Activated naive CD8-positive, alpha-beta T cell treated with anti-CD3 and anti-CD28 coated beads, Interleukin-2, amount 50 U/mL, for 16 hours (primary cell): Measurements from ENCODE around the gene VPS50.
"Not testable (repeated sequence)": the region's sequence is repeated elsewhere in the genome, so short reads cannot be mapped to it uniquely, and the experiment has no call there.

ENCODE experiments used
- DNase-seq: peaks from one replicate; pipeline ENCODE4 v3.0.0-alpha.2; 2020; ENCODE audit warnings: low read depth, low spot score

The VPS50 gene

DNA sequence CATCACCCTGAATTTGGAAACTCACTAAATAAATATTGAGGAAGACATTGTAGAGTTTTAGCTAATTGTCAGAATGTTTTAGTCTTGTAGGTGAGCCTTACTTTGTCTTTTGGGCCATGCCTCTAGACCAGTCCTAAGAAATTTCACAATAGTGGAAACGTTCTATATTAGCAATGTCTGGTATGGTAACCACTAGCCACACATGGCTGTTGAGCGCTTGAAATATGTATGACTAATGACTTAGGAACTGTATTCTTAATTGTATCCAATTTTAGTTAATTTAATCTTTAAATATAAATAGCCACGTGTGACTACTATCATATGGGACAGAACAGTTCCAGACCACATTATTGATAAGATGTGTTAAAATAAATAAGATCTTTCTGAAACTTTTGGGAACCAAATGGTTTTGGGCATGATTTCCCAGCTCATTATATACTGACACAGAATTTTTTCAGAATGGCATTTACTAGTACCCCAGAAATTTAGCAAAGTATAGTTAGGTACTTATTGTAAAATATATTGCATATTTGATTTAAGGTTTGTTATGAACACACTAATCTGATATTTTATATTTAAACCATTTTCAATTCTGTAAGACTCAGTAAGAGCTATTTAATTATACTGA is 95.0 kb downstream of the VPS50 start:
- DNase-seq, result no peak

DNA sequence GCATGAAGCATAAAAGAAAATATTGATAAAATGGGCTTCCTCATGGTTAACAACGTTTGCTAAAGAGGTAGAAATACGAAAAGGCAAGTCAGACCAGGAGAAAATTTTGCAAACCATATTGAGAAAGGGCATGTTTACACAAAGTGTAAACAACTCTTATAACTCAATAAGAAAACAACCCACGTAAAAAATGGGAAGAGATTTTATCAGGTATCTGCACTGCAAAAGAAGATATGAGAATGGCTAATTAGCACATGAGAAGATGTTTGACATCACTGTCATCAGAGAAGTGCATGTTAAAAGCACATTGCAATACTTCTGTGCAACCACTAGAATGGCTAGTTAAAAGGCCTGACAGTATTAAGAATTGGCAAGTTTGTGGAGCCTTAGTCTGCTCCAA is 99.5 kb downstream of the VPS50 start:
- no peak for DNase-seq

DNA sequence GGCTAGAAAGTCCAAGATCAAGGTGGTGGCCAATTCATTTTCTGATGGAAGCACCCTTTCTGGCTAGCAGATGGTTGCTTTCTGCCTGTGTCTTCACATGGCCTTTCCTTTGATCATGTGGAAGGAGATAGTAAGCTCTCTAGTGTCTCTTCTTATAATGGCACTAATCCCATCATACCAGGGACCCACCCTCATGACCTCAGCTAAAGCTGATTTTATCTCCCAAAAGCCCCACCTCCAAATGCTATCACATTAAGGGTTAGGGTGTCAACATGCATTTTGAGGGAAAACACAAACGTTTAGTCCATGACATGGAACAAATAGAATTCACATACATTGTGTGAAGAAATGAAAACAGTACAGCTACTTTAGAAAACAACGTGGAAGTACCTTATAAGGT is 100.0 kb downstream of the VPS50 start:
- no peak for DNase-seq

- DNase-seq, result no peak
Measured at GRCh38 chr7:93337052-93337451, 104.9 kb downstream of the VPS50 start.

DNA sequence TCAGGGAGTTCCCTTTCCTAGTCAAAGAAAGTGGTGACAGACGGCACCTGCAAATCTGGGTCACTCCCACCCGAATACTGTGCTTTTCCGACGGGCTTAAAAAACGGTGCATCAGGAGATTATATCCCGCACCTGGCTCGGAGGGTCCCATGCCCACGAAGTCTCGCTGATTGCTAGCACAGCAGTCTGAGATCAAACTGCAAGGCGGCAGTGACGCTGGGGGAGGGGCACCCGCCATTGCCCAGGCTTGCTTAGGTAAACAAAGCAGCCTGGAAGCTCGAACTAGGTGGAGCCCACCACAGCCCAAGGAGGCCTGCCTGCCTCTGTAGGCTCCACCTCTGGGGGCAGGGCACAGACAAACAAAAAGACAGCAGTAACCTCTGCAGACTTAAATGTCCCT is 110.0 kb downstream of the VPS50 start:
- DNase-seq, result not testable (repeated sequence)

- no peak for DNase-seq
Measured at GRCh38 chr7:93350338-93350737, 118.2 kb downstream of the VPS50 start.

DNA sequence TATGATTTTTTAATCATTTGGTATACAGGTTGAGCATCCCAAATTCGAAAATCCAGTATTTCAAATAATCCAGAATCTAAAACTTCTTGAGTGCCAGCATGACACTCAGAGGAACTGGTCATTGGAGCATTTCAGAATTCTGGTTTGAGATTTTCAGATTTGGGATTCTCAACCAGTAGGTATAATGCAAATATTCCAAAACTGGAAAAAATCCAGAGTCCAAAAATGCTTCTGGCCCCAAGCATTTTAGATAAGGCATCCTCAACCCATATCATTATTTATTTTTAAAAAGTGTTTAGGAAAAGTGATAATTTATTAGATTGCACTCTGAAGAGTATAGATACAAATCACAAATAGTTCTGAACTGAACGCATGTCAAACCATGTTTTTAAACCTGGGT is 120.7 kb downstream of the VPS50 start:
- DNase-seq, result no peak

- no peak for DNase-seq
Measured at GRCh38 chr7:93354815-93355214, 122.6 kb downstream of the VPS50 start.

GRCh38 chr7:93359520-93360198 is 127.5 kb downstream of the VPS50 start:
- DNase-seq, result no peak

DNA sequence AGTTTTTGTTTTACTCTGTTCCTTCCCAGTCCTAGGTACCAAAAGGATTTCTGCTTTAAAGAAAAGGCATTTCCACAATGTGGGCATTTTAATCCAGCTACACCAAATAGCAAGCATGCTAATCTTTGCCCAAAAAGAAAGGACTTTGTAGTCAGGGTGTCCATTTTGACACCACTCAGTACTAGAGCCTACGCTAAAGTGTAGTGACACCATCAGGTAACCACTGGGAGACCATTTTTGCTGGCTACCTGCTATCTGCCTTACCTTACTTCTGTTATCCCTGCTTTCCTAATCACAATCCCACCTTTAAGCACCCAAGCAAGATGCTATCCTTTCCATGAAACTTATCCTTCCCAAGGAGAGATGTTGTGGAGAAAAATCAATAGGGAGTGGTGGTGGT is 129.7 kb downstream of the VPS50 start:
- DNase-seq, result no peak

DNA sequence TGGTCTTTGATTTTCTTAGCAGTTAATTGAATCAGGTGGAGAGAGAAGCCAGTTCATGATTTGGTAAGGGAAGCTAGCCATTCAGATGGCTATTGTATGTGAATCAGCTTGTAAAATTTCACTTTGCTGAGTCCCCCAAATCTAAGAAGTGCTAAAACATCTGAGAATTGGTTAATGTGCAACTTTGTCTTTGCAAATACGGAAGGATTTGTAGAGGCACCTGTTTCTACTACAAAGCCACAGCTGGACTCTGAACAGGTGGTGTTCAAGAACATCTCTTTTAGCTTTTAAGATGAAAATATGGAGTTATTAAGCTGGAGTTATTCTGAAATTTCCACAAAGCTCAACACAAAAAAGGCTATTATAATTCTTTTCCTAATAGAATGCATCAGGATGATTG is 132.6 kb downstream of the VPS50 start:
- DNase-seq, result no peak

- DNase-seq, result no peak
Measured at GRCh38 chr7:93365341-93365740, 133.2 kb downstream of the VPS50 start.

- DNase-seq, result no peak
Measured at GRCh38 chr7:93366816-93367215, 134.7 kb downstream of the VPS50 start.

DNA sequence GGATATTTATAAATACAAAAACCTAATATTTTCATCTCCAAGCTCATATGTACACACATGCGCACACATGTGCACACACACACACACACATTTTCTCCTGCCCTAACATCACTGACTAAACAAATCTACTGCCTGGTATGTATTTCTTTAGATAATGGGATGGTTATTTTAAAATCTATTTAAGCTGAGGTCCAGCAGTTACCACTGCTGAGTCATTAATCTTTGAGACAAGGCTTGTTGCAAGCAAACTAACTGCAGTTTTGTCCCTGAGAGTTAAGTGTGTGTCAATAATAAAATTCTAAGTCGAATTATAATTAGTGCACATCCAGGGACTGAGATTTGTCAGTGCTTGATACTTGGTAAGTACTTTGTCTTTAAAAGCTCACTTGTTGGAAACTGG is 135.1 kb downstream of the VPS50 start:
- DNase-seq, result no peak

DNA sequence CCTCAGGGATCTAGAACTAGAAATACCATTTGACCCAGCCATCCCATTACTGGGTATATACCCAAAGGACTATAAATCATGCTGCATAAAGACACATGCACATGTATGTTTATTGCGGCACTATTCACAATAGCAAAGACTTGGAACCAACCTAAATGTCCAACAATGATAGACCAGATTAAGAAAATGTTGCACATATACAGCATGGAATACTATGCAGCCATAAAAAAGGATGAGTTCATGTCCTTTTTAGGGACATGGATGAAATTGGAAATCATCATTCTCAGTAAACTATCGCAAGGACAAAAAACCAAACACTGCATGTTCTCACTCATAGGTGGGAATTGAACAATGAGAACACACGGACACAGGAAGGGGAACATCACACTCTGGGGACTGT is 138.8 kb downstream of the VPS50 start:
- not testable (repeated sequence) for DNase-seq

DNA sequence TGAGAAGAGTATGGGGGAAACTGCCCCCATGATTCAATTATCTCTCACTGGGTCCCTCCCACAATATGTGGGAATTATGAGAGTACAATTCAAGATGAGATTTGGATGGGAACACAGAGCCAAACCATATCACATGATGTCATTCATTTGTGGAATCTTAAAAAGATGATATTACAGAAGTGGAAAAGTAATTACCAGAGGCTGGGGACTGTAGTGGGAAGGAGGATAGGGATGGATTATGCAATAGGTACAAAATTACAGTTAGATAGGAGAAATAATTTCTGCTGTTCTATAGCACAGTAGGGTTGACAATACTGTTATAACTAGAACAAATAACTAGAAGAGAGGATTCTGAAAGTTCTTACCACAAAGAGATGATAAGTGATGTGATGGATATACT is 141.4 kb downstream of the VPS50 start:
- DNase-seq, result no peak

DNA sequence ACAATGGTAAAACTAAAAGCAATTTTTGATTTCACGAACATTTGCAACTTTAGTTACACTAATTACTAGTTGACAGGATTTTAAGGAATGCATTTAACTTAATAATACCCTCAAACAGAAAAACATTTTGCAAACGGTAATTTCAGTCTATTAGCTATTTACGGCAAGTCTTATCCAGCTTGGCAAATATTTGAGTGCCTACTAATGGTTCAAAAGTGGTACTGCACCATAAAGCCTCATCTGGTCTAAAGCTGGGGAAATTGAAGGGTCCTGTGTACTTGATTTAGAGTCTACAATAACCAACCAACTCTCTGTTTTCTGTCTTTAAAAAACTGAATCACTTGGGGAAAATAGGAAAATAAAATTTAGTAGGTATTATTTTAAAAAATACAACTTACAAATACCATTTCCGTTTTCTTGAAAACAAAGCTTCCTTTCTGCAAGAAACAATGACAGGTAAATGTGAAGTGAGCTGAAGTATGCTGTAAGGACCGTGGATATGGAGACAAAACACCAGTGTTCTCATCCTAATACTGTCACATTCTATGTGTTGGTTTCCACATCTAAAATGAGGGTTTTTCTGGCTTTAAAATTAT is 142.3 kb downstream of the VPS50 start:
- DNase-seq, result no peak

GRCh38 chr7:93375603-93376002 is 143.4 kb downstream of the VPS50 start:
- DNase-seq, result no peak

DNA sequence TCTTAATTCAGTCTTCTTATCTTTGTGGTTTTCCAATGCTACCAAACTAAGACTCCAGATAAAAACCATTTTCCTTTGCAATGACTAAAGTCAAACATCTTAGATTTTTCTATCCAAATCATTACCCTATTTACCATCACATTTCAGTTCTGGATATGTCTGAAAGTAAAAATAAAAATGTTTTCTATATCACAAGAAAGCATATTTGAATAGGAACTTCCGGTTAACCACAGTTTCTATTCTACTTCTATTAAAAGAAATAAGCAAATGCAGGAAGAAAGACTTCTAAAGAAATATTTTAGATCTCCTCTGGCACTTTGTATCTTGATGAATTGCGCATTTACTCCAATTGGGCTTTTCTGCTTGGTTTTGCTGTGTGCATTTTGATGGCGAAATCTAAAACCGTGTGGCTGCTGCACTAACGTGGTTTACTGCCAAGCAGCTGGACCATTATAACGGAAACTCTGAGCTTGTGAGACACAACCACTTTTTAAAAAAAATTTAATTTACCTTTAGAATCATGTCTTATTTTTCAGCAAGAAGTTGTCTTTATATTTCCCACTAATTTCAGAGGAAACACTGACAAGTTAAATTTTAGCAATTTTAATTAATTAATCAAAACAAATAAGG is 146.1 kb downstream of the VPS50 start:
- DNase-seq, result no peak

DNA sequence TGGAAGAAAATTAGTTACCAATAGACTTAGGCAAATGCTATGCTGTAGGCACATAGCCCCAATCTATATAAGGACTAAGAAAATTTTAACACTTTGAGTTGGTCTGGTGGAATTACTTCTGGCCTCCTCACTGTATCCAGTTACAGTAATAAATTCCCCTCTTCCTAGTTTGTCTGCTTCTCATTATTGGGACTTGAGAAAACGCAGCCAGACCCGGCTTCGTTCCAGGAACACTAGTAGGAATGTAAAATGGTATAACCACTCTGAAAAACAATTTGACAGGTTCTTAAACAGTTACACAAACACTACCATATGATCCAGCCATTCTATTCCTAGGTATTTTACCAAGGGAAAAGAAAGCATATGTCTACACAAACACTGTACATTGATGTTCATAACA is 150.2 kb downstream of the VPS50 start:
- no peak for DNase-seq

- DNase-seq, result no peak
Measured at GRCh38 chr7:93390660-93391059, 158.5 kb downstream of the VPS50 start.

DNA sequence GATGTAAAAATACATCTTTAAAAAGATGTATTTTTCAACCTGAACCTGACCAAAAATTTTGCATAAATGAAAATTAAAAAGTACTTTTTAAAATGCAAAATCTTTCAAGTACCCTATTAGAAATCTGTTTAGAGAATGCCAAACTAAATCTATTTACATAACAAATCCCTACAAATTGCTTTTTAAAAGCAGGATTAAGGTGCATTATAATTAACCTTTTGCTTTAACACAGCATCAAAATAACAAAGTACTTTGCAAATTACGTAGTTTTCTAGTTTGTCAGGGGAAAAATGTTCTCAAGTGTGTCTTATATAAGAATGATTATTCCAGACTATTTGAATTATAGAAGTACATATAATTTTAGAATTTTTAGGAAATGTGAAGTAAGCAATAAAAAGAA is 160.8 kb downstream of the VPS50 start:
- DNase-seq, result no peak

- no peak for DNase-seq
Measured at GRCh38 chr7:93399642-93400041, 167.5 kb downstream of the VPS50 start.
